Measurements from ENCODE around the gene PITPNM1. TPM values are rescaled to one million over a fixed set of nuclear protein-coding genes. Genes with fewer than 3 reads are reported as not detected.

Gene PITPNM1
- total and polyA plus RNA-seq, 2 experiments from 2014 or later: 9.1 to 57.1 TPM

GRCh38 chr11:67489885-67490726 lies 15.1 kb downstream of the PITPNM1 start:
- Histone ChIP-seq H3F3A (replicated peaks; ENCODE audit: low read depth) (0 out of 2 replicates have a peak, but pooled peaks cover 3% of the 10 kb centered on the region), H3K4me1 (ENCODE audit: insufficient read depth) (no peaks in the 10 kb centered on the region), H3K27ac (ENCODE audit: low read depth) (no peak overlapping the region), H3K27me3 (ENCODE audit: insufficient read depth) (no peaks in the 10 kb centered on the region), H4K20me1 (replicated peaks; ENCODE audit: insufficient read depth) (no peaks in the 10 kb centered on the region; the same call in 1 of the 2 replicates), H3K4me2 (no peak overlapping the region), H3K36me3 (ENCODE audit: insufficient read depth) (no peaks in the 10 kb centered on the region; the same call in 1 of the 2 replicates), H3K9me2 (ENCODE audit: insufficient read depth) (no peaks in the 10 kb centered on the region), H2AFZ (no peak overlapping the region), H3K4me3 (no peak overlapping the region), H3K79me2 (replicated peaks; ENCODE audit: insufficient read depth) (no peaks in the 10 kb centered on the region)
- H3K27me3 Mint-ChIP-seq (ENCODE audit: insufficient read depth, low read depth, poor library complexity): peaks cover 8% of the 10 kb centered on the region
- H3K9me3 Mint-ChIP-seq: no peaks in the 10 kb centered on the region
- no peak for DNase-seq (ENCODE audit: low spot score)
- H3K36me3 Mint-ChIP-seq (ENCODE audit: low read depth): peaks cover 9% of the 10 kb centered on the region; the same call in 1 of the 3 replicates
- no peak for ATAC-seq
- H3K4me3 Mint-ChIP-seq: no peak overlapping the region; the same call in 2 of the 3 replicates
- H3K27ac Mint-ChIP-seq: no peak overlapping the region
- peaks cover 7% of the 10 kb centered on the region for H3K4me1 Mint-ChIP-seq
- TF ChIP-seq, protein P1, sequence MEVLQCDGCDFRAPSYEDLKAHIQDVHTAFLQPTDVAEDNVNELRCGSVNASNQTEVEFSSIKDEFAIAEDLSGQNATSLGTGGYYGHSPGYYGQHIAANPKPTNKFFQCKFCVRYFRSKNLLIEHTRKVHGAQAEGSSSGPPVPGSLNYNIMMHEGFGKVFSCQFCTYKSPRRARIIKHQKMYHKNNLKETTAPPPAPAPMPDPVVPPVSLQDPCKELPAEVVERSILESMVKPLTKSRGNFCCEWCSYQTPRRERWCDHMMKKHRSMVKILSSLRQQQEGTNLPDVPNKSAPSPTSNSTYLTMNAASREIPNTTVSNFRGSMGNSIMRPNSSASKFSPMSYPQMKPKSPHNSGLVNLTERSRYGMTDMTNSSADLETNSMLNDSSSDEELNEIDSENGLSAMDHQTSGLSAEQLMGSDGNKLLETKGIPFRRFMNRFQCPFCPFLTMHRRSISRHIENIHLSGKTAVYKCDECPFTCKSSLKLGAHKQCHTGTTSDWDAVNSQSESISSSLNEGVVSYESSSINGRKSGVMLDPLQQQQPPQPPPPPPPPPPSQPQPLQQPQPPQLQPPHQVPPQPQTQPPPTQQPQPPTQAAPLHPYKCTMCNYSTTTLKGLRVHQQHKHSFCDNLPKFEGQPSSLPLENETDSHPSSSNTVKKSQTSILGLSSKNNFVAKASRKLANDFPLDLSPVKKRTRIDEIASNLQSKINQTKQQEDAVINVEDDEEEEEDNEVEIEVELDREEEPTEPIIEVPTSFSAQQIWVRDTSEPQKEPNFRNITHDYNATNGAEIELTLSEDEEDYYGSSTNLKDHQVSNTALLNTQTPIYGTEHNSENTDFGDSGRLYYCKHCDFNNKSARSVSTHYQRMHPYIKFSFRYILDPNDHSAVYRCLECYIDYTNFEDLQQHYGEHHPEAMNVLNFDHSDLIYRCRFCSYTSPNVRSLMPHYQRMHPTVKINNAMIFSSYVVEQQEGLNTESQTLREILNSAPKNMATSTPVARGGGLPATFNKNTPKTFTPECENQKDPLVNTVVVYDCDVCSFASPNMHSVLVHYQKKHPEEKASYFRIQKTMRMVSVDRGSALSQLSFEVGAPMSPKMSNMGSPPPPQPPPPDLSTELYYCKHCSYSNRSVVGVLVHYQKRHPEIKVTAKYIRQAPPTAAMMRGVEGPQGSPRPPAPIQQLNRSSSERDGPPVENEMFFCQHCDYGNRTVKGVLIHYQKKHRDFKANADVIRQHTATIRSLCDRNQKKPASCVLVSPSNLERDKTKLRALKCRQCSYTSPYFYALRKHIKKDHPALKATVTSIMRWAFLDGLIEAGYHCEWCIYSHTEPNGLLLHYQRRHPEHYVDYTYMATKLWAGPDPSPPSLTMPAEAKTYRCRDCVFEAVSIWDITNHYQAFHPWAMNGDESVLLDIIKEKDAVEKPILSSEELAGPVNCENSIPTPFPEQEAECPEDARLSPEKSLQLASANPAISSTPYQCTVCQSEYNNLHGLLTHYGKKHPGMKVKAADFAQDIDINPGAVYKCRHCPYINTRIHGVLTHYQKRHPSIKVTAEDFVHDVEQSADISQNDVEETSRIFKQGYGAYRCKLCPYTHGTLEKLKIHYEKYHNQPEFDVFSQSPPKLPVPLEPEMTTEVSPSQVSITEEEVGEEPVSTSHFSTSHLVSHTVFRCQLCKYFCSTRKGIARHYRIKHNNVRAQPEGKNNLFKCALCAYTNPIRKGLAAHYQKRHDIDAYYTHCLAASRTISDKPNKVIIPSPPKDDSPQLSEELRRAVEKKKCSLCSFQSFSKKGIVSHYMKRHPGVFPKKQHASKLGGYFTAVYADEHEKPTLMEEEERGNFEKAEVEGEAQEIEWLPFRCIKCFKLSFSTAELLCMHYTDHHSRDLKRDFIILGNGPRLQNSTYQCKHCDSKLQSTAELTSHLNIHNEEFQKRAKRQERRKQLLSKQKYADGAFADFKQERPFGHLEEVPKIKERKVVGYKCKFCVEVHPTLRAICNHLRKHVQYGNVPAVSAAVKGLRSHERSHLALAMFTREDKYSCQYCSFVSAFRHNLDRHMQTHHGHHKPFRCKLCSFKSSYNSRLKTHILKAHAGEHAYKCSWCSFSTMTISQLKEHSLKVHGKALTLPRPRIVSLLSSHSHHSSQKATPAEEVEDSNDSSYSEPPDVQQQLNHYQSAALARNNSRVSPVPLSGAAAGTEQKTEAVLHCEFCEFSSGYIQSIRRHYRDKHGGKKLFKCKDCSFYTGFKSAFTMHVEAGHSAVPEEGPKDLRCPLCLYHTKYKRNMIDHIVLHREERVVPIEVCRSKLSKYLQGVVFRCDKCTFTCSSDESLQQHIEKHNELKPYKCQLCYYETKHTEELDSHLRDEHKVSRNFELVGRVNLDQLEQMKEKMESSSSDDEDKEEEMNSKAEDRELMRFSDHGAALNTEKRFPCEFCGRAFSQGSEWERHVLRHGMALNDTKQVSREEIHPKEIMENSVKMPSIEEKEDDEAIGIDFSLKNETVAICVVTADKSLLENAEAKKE (CRISPR knock-in tag; IDR thresholded peaks at IDR 0.05): no peak
- TF ChIP-seq, protein P2, sequence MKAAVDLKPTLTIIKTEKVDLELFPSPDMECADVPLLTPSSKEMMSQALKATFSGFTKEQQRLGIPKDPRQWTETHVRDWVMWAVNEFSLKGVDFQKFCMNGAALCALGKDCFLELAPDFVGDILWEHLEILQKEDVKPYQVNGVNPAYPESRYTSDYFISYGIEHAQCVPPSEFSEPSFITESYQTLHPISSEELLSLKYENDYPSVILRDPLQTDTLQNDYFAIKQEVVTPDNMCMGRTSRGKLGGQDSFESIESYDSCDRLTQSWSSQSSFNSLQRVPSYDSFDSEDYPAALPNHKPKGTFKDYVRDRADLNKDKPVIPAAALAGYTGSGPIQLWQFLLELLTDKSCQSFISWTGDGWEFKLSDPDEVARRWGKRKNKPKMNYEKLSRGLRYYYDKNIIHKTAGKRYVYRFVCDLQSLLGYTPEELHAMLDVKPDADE (IDR thresholded peaks at IDR 0.05): no peak
- TF ChIP-seq ZNF114 (CRISPR knock-in tag; IDR thresholded peaks at IDR 0.05): no peak
- no peak for TF ChIP-seq EZH2 (IDR thresholded peaks at IDR 0.05; ENCODE audit: low read depth, unreplicated experiment)
